ELF-1 (cell line): ENCODE results near the gene COL25A1.

Experiments used
- DNase-seq: peaks from one replicate; pipeline ENCODE4 v3.0.0-alpha.2; 2016; ENCODE audit warnings: low read depth, low spot score

The COL25A1 gene

GRCh38 chr4:108814326-108814725 lies 488.1 kb downstream of the COL25A1 start:
- no peak for DNase-seq

GRCh38 chr4:108813261-108813660 lies 489.2 kb downstream of the COL25A1 start:
- DNase-seq: no peak

- no peak for DNase-seq
These were observed 491.0 kb downstream of the COL25A1 start for GRCh38 chr4:108811486-108811885.

GRCh38 chr4:108810087-108810486 lies 492.4 kb downstream of the COL25A1 start:
- DNase-seq: no peak

GRCh38 chr4:108804648-108805273 lies 497.7 kb downstream of the COL25A1 start:
- no peak for DNase-seq

GRCh38 chr4:108799306-108799705 lies 503.2 kb downstream of the COL25A1 start:
- DNase-seq: no peak

- DNase-seq: no peak
These were observed 506.3 kb downstream of the COL25A1 start for GRCh38 chr4:108796173-108796572.

- DNase-seq: no peak
These were observed 506.7 kb downstream of the COL25A1 start for GRCh38 chr4:108795733-108796132.

- DNase-seq: no peak
These were observed 508.3 kb downstream of the COL25A1 start for GRCh38 chr4:108794136-108794535.

- DNase-seq: no peak
These were observed 509.0 kb downstream of the COL25A1 start for GRCh38 chr4:108793415-108793814.

GRCh38 chr4:108788731-108789130 lies 513.7 kb downstream of the COL25A1 start:
- no peak for DNase-seq

GRCh38 chr4:108787724-108788123 lies 514.7 kb downstream of the COL25A1 start:
- DNase-seq: no peak

GRCh38 chr4:108787106-108787505 lies 515.4 kb downstream of the COL25A1 start:
- no peak for DNase-seq

GRCh38 chr4:108786351-108786750 lies 516.1 kb downstream of the COL25A1 start:
- no peak for DNase-seq

- no peak for DNase-seq
These were observed 518.6 kb downstream of the COL25A1 start for GRCh38 chr4:108783665-108784463.

- no peak for DNase-seq
These were observed 522.5 kb downstream of the COL25A1 start for GRCh38 chr4:108779958-108780357.

GRCh38 chr4:108777388-108777787 lies 525.1 kb downstream of the COL25A1 start:
- no peak for DNase-seq

GRCh38 chr4:108775921-108776320 lies 526.5 kb downstream of the COL25A1 start:
- DNase-seq: no peak

- DNase-seq: no peak
These were observed 527.5 kb downstream of the COL25A1 start for GRCh38 chr4:108774809-108775530.

GRCh38 chr4:108772402-108772801 lies 530.1 kb downstream of the COL25A1 start:
- DNase-seq: no peak

- DNase-seq: no peak
These were observed 536.4 kb downstream of the COL25A1 start for GRCh38 chr4:108766058-108766457.

GRCh38 chr4:108763986-108764385 lies 538.5 kb downstream of the COL25A1 start:
- no peak for DNase-seq

- DNase-seq: no peak
These were observed 539.2 kb downstream of the COL25A1 start for GRCh38 chr4:108763226-108763593.
